SK-N-SH treated with all-trans-retinoic acid at 6 μM for 48 hours (cell line): ENCODE data around the gene TFAP2A.

Experiments used
- ATAC-seq: fragments of 200-7000 bp; cut with Tn5 transposase; 3 replicates; pipeline ENCODE4 v1.9.1; 2020; ENCODE audit warnings: mild to moderate bottlenecking, moderate library complexity
- ARNTL ChIP-seq: fragments of 450-650 bp; formaldehyde crosslinking; IDR thresholded peaks from 2 replicates; pipeline ENCODE4 v1.5.0; 2020; ENCODE audit warnings: low read depth, mild to moderate bottlenecking, moderate library complexity, borderline replicate concordance
- BACH2 ChIP-seq: fragments of 250-450 bp; sonication (Bioruptor Pico); IDR thresholded peaks from 2 replicates; pipeline ENCODE4 v1.9.0; 2021; ENCODE audit warnings: mild to moderate bottlenecking, borderline replicate concordance
- CREB5 ChIP-seq: fragments of 250-450 bp; sonication (Bioruptor Pico); IDR thresholded peaks from 2 replicates; pipeline ENCODE4 v1.5.1; 2020; ENCODE audit warnings: low read depth, mild to moderate bottlenecking, moderate library complexity
- CSDC2 ChIP-seq: fragments of 250-450 bp; sonication (Bioruptor Pico); IDR thresholded peaks from 2 replicates; pipeline ENCODE4 v1.5.0; 2020; ENCODE audit warnings: mild to moderate bottlenecking, moderate library complexity
- CSRNP3 ChIP-seq: fragments of 250-450 bp; sonication (Bioruptor Pico); IDR thresholded peaks from 2 replicates; pipeline ENCODE4 v1.5.1; 2021; ENCODE audit warnings: mild to moderate bottlenecking, moderate library complexity
- ESRRG ChIP-seq: fragments of 250-450 bp; sonication (Bioruptor Pico); IDR thresholded peaks from 2 replicates; pipeline ENCODE4 v1.6.1; 2021; ENCODE audit warnings: mild to moderate bottlenecking
- GLIS3 ChIP-seq: fragments of 250-450 bp; sonication (Bioruptor Pico); IDR thresholded peaks from 2 replicates; pipeline ENCODE4 v1.5.0; 2020; ENCODE audit warnings: mild to moderate bottlenecking, moderate library complexity
- ISL1 ChIP-seq: fragments of 250-450 bp; sonication (Bioruptor Pico); IDR thresholded peaks from 2 replicates; pipeline ENCODE4 v2.1.2; 2022; ENCODE audit warnings: mild to moderate bottlenecking, moderate library complexity
- OSR1 ChIP-seq: fragments of 250-450 bp; sonication (Bioruptor Pico); IDR thresholded peaks from 2 replicates; pipeline ENCODE4 v1.8.0; 2022; ENCODE audit warnings: moderate library complexity, mild to moderate bottlenecking, inconsistent platforms
- PPARA ChIP-seq: fragments of 250-450 bp; sonication (Bioruptor Pico); IDR thresholded peaks from 2 replicates; pipeline ENCODE4 v1.5.0; 2020; ENCODE audit warnings: mild to moderate bottlenecking, borderline replicate concordance
- RARB ChIP-seq: fragments of 250-450 bp; sonication (Bioruptor Pico); IDR thresholded peaks from 2 replicates; pipeline ENCODE4 v1.8.0; 2021; ENCODE audit warnings: mild to moderate bottlenecking, moderate library complexity
- SNAI2 ChIP-seq: fragments of 250-450 bp; sonication (Bioruptor Pico); IDR thresholded peaks from 2 replicates; pipeline ENCODE4 v1.5.0; 2020; ENCODE audit warnings: mild to moderate bottlenecking, moderate library complexity
- TCF4 ChIP-seq: fragments of 250-450 bp; sonication (Bioruptor Pico); IDR thresholded peaks from 2 replicates; pipeline ENCODE4 v1.8.0; 2021; ENCODE audit warnings: mild to moderate bottlenecking, moderate library complexity, borderline replicate concordance
- TOX ChIP-seq: fragments of 250-450 bp; sonication (Bioruptor Pico); IDR thresholded peaks from 2 replicates; pipeline ENCODE4 v1.8.0; 2021; ENCODE audit warnings: mild to moderate bottlenecking, moderate library complexity, borderline replicate concordance
- TSHZ2 ChIP-seq: fragments of 250-450 bp; sonication (Bioruptor Pico); IDR thresholded peaks from 2 replicates; pipeline ENCODE4 v1.5.0; 2020; ENCODE audit warnings: mild to moderate bottlenecking, moderate library complexity
- ZC3H10 ChIP-seq: fragments of 250-450 bp; sonication (Bioruptor Pico); IDR thresholded peaks from 2 replicates; pipeline ENCODE4 v1.5.1; 2021; ENCODE audit warnings: mild to moderate bottlenecking, moderate library complexity
- ZFP30 ChIP-seq: fragments of 450-650 bp; formaldehyde crosslinking; IDR thresholded peaks from 2 replicates; pipeline ENCODE4 v1.5.0; 2022; ENCODE audit warnings: mild to moderate bottlenecking, moderate library complexity
- ZNF565 ChIP-seq: fragments of 450-650 bp; formaldehyde crosslinking; conservative IDR thresholded peaks from 2 replicates; pipeline ENCODE4 v1.5.0; 2020; ENCODE audit warnings: low read depth, mild to moderate bottlenecking, moderate library complexity
- ZNF70 ChIP-seq: fragments of 450-650 bp; formaldehyde crosslinking; IDR thresholded peaks from 2 replicates; pipeline ENCODE4 v1.5.0; 2020; ENCODE audit warnings: mild to moderate bottlenecking, moderate library complexity
- ZNF8 ChIP-seq: fragments of 450-650 bp; formaldehyde crosslinking; IDR thresholded peaks from 2 replicates; pipeline ENCODE4 v1.5.0; 2020; ENCODE audit warnings: mild to moderate bottlenecking, moderate library complexity

Gene TFAP2A

GRCh38 chr6:10415617-10416480 is 975 bp upstream of the TFAP2A start:
- no peak for ATAC-seq

GRCh38 chr6:10413850-10414738 is 780 bp downstream of the TFAP2A start:
- ATAC-seq, result no peak
- no peak for TF ChIP-seq ISL1 (CRISPR knock-in tag)
- no peak for TF ChIP-seq OSR1 (CRISPR knock-in tag)
- no peak for TF ChIP-seq TCF4 (CRISPR knock-in tag)
- TF ChIP-seq ZFP30 (CRISPR knock-in tag), result no peak
- no peak for TF ChIP-seq ZC3H10 (CRISPR knock-in tag)
- TF ChIP-seq TOX (CRISPR knock-in tag), result no peak
- no peak for TF ChIP-seq TSHZ2 (CRISPR knock-in tag)
- no peak for TF ChIP-seq SNAI2
- TF ChIP-seq RARB (CRISPR knock-in tag), result no peak
- no peak for TF ChIP-seq ESRRG
- TF ChIP-seq ZNF70 (CRISPR knock-in tag), result no peak
- no peak for TF ChIP-seq CREB5 (CRISPR knock-in tag)
- no peak for TF ChIP-seq PPARA (CRISPR knock-in tag)

More at GRCh38 chr6:10415617-10416480, 975 bp upstream of the TFAP2A start:
- no peak for TF ChIP-seq ISL1 (CRISPR knock-in tag)
- TF ChIP-seq RARB (CRISPR knock-in tag), result no peak
- TF ChIP-seq ZC3H10 (CRISPR knock-in tag), result no peak
- TF ChIP-seq TOX (CRISPR knock-in tag), result no peak
- TF ChIP-seq TSHZ2 (CRISPR knock-in tag), result no peak
- TF ChIP-seq CREB5 (CRISPR knock-in tag), result no peak
- no peak for TF ChIP-seq ZNF70 (CRISPR knock-in tag)
- no peak for TF ChIP-seq CSRNP3 (CRISPR knock-in tag)
- no peak for TF ChIP-seq ZNF565
- no peak for TF ChIP-seq GLIS3 (CRISPR knock-in tag)
- TF ChIP-seq SNAI2, result no peak
- no peak for TF ChIP-seq ZFP30 (CRISPR knock-in tag)
- no peak for TF ChIP-seq CSDC2 (CRISPR knock-in tag)
- no peak for TF ChIP-seq BACH2 (CRISPR knock-in tag)
- no peak for TF ChIP-seq ARNTL
- TF ChIP-seq ZNF8, result no peak
- TF ChIP-seq, all 23 proteins: peak for 0
